Activated naive CD4-positive, alpha-beta T cell treated with anti-CD3 and anti-CD28 coated beads, Interleukin-2, amount 10 ng/mL, durations not matched to agents 7 days and 5 days (primary cell): Measurements from ENCODE around the gene PBX4.
A peak's percentile ranks its signal among the peaks of the same experiment; 100 is the strongest.

Source experiments
- CTCF ChIA-PET: fragments of 350-600 bp; sonication (Branson Sonifier 250); formaldehyde crosslinking; loops from one replicate; lab custom pipeline; 2021; ENCODE audit warnings: antibody characterized with exemption; lab: Charles Lee
- DNase-seq: peaks from one replicate; pipeline ENCODE4 v3.0.0-alpha.2; 2020
- H3K27ac Mint-ChIP-seq: one replicate; pipeline ENCODE4 v1.8.0; 2021; ENCODE audit warnings: mild to moderate bottlenecking, moderate library complexity, mixed read lengths
- H3K27me3 Mint-ChIP-seq: one replicate; pipeline ENCODE4 v1.8.0; 2021; ENCODE audit warnings: mild to moderate bottlenecking, mixed read lengths
- H3K36me3 Mint-ChIP-seq: one replicate; pipeline ENCODE4 v1.8.0; 2021; ENCODE audit warnings: mixed read lengths
- H3K4me1 Mint-ChIP-seq: one replicate; pipeline ENCODE4 v1.8.0; 2021; ENCODE audit warnings: mixed read lengths
- H3K4me3 Mint-ChIP-seq: one replicate; pipeline ENCODE4 v1.8.0; 2021; ENCODE audit warnings: mild to moderate bottlenecking, moderate library complexity, mixed read lengths
- H3K9me3 Mint-ChIP-seq: one replicate; pipeline ENCODE4 v1.8.0; 2021; ENCODE audit warnings: mixed read lengths

Gene PBX4

GRCh38 chr19:19580418-19580817 is 38.1 kb downstream of the PBX4 start:
- H3K36me3 Mint-ChIP-seq = peaks cover 22% of the 10 kb centered on the region
- CTCF ChIA-PET = interaction anchor here (3.3 kb wide), 1 partner anchor 25 kb away, joined by 19 read pairs; no protein-coding TSS in a partner anchor
- no peaks in the 10 kb centered on the region for H3K9me3 Mint-ChIP-seq
- no peaks in the 10 kb centered on the region for H3K27me3 Mint-ChIP-seq
- H3K4me3 Mint-ChIP-seq = no peak overlapping the region
- peak overlapping the region; percentile 33 for H3K27ac Mint-ChIP-seq
- peaks cover 41% of the 10 kb centered on the region for H3K4me1 Mint-ChIP-seq
- no peak for DNase-seq

- CTCF ChIA-PET = interaction anchor here (3.3 kb wide), 1 partner anchor 25 kb away, joined by 19 read pairs; no protein-coding TSS in a partner anchor
- H3K4me1 Mint-ChIP-seq = peaks cover 40% of the 10 kb centered on the region
- peaks cover 20% of the 10 kb centered on the region for H3K36me3 Mint-ChIP-seq
- H3K4me3 Mint-ChIP-seq = no peak overlapping the region
- no peaks in the 10 kb centered on the region for H3K9me3 Mint-ChIP-seq
- DNase-seq = no peak
- no peak overlapping the region for H3K27ac Mint-ChIP-seq
- no peaks in the 10 kb centered on the region for H3K27me3 Mint-ChIP-seq
These were observed 38.7 kb downstream of the PBX4 start for GRCh38 chr19:19579533-19580361.

- CTCF ChIA-PET = interaction anchor here (3.3 kb wide), 1 partner anchor 23 kb away, joined by 19 read pairs; no protein-coding TSS in a partner anchor
- H3K4me3 Mint-ChIP-seq = no peak overlapping the region
- no peak overlapping the region for H3K27ac Mint-ChIP-seq
- H3K4me1 Mint-ChIP-seq = peaks cover 37% of the 10 kb centered on the region
- DNase-seq = no peak
- H3K27me3 Mint-ChIP-seq = no peaks in the 10 kb centered on the region
- H3K9me3 Mint-ChIP-seq = no peaks in the 10 kb centered on the region
- H3K36me3 Mint-ChIP-seq = peaks cover 22% of the 10 kb centered on the region
These were observed 40.2 kb downstream of the PBX4 start for GRCh38 chr19:19578252-19578651.

GRCh38 chr19:19575411-19575810 is 43.1 kb downstream of the PBX4 start:
- no peak overlapping the region for H3K4me3 Mint-ChIP-seq
- no peak for DNase-seq
- H3K36me3 Mint-ChIP-seq = peaks cover 14% of the 10 kb centered on the region
- H3K4me1 Mint-ChIP-seq = peaks cover 9% of the 10 kb centered on the region
- no peak overlapping the region for H3K27ac Mint-ChIP-seq
- no peaks in the 10 kb centered on the region for H3K27me3 Mint-ChIP-seq
- CTCF ChIA-PET = no interaction called here
- H3K9me3 Mint-ChIP-seq = no peaks in the 10 kb centered on the region

GRCh38 chr19:19571071-19571786 is 47.3 kb downstream of the PBX4 start:
- Mint-ChIP-seq H3K4me1 (no peaks in the 10 kb centered on the region), H3K4me3 (no peak overlapping the region), H3K9me3 (no peaks in the 10 kb centered on the region), H3K36me3 (peaks cover 38% of the 10 kb centered on the region), H3K27me3 (no peaks in the 10 kb centered on the region), H3K27ac (no peak overlapping the region)
- CTCF ChIA-PET = interaction anchor here (1.1 kb wide), 1 partner anchor 17 kb away, joined by 4 read pairs; no protein-coding TSS in a partner anchor
- no peak for DNase-seq

- Mint-ChIP-seq H3K9me3 (no peaks in the 10 kb centered on the region), H3K27me3 (no peaks in the 10 kb centered on the region), H3K4me3 (no peak overlapping the region), H3K36me3 (peaks cover 37% of the 10 kb centered on the region), H3K27ac (no peak overlapping the region), H3K4me1 (no peaks in the 10 kb centered on the region)
- no peak for DNase-seq
- CTCF ChIA-PET = interaction anchor here (1.1 kb wide), 1 partner anchor 17 kb away, joined by 4 read pairs; no protein-coding TSS in a partner anchor
These were observed 47.9 kb downstream of the PBX4 start for GRCh38 chr19:19570571-19570970.

GRCh38 chr19:19568802-19569756 is 49.4 kb downstream of the PBX4 start:
- no peaks in the 10 kb centered on the region for H3K27me3 Mint-ChIP-seq
- H3K27ac Mint-ChIP-seq = peak overlapping the region; percentile 45
- H3K9me3 Mint-ChIP-seq = no peaks in the 10 kb centered on the region
- H3K4me3 Mint-ChIP-seq = no peak overlapping the region
- CTCF ChIA-PET = interaction anchor here (2.3 kb wide), 1 partner anchor 14 kb away, joined by 14 read pairs; no protein-coding TSS in a partner anchor
- no peak for DNase-seq
- peaks cover 46% of the 10 kb centered on the region for H3K36me3 Mint-ChIP-seq
- no peaks in the 10 kb centered on the region for H3K4me1 Mint-ChIP-seq

- Mint-ChIP-seq H3K36me3 (peaks cover 53% of the 10 kb centered on the region), H3K4me1 (peaks cover 7% of the 10 kb centered on the region), H3K9me3 (no peaks in the 10 kb centered on the region), H3K27ac (no peak overlapping the region), H3K4me3 (no peak overlapping the region), H3K27me3 (no peaks in the 10 kb centered on the region)
- CTCF ChIA-PET = interaction anchor here (2.3 kb wide), 1 partner anchor 12 kb away, joined by 14 read pairs; no protein-coding TSS in a partner anchor
- DNase-seq = no peak
These were observed 51.1 kb downstream of the PBX4 start for GRCh38 chr19:19567391-19567790.

GRCh38 chr19:19566306-19566705 is 52.2 kb downstream of the PBX4 start:
- Mint-ChIP-seq H3K27me3 (no peaks in the 10 kb centered on the region), H3K4me1 (peaks cover 16% of the 10 kb centered on the region), H3K9me3 (no peaks in the 10 kb centered on the region), H3K4me3 (no peak overlapping the region), H3K27ac (no peak overlapping the region), H3K36me3 (peaks cover 64% of the 10 kb centered on the region)
- CTCF ChIA-PET = interaction anchor here (1.8 kb wide), 1 partner anchor 12 kb away, joined by 7 read pairs; no protein-coding TSS in a partner anchor
- no peak for DNase-seq

GRCh38 chr19:19563348-19563848 is 55.1 kb downstream of the PBX4 start:
- Mint-ChIP-seq H3K27me3 (no peaks in the 10 kb centered on the region), H3K4me3 (no peak overlapping the region), H3K27ac (no peak overlapping the region), H3K36me3 (peaks cover 56% of the 10 kb centered on the region), H3K9me3 (no peaks in the 10 kb centered on the region), H3K4me1 (peaks cover 40% of the 10 kb centered on the region)
- CTCF ChIA-PET = interaction anchor here (0.6 to 1.1 kb wide), 2 partner anchors 9 to 35 kb away, joined by 3 read pairs; no protein-coding TSS in a partner anchor
- no peak for DNase-seq

- Mint-ChIP-seq H3K27me3 (no peaks in the 10 kb centered on the region), H3K36me3 (peaks cover 57% of the 10 kb centered on the region), H3K4me1 (peaks cover 40% of the 10 kb centered on the region), H3K4me3 (no peak overlapping the region), H3K9me3 (no peaks in the 10 kb centered on the region), H3K27ac (no peak overlapping the region)
- CTCF ChIA-PET = interaction anchor here (0.6 to 1.1 kb wide), 3 partner anchors 8 to 81 kb away, joined by 3 read pairs; no protein-coding TSS in a partner anchor
- peak; percentile 59 for DNase-seq
These were observed 55.7 kb downstream of the PBX4 start for GRCh38 chr19:19562665-19563347.

GRCh38 chr19:19561946-19562664 is 56.4 kb downstream of the PBX4 start:
- H3K4me3 Mint-ChIP-seq = no peak overlapping the region
- H3K9me3 Mint-ChIP-seq = no peaks in the 10 kb centered on the region
- peaks cover 40% of the 10 kb centered on the region for H3K4me1 Mint-ChIP-seq
- CTCF ChIA-PET = interaction anchor here (0.9 to 1.5 kb wide), 2 partner anchors 10 to 82 kb away, joined by 3 to 4 read pairs; no protein-coding TSS in a partner anchor
- peaks cover 52% of the 10 kb centered on the region for H3K36me3 Mint-ChIP-seq
- no peaks in the 10 kb centered on the region for H3K27me3 Mint-ChIP-seq
- H3K27ac Mint-ChIP-seq = no peak overlapping the region
- DNase-seq = no peak
